H1 (cell line): Measurements from ENCODE around the gene JTB.

ENCODE experiments used
- CHD1 ChIP-seq: IDR thresholded peaks from 2 replicates; pipeline ENCODE4 v1.6.1; 2012; ENCODE audit warnings: low read depth, low read length, improper control_type of control experiment
- EP300 ChIP-seq, 2 experiments: IDR thresholded peaks; 1 replicate in 1 of 2; 2 replicates in 1 of 2; pipeline ENCODE4 v1.6.1; 2011 to 2012; ENCODE audit warnings: low read depth in 2 of 2, low read length in 2 of 2, mild to moderate bottlenecking in 2 of 2, borderline replicate concordance in 1 of 2, inconsistent platforms in 1 of 2, moderate library complexity in 1 of 2
- EZH2 ChIP-seq: fragments of 200-600 bp; sonication (generic); IDR thresholded peaks from 2 replicates; pipeline ENCODE4 v1.7.1; 2012; ENCODE audit warnings: low read depth, mild to moderate bottlenecking, moderate library complexity, low read length, inconsistent platforms; ENCODE audit not compliant: severe bottlenecking
- POLR2A ChIP-seq, 2 experiments: IDR thresholded peaks; 1 replicate in 1 of 2; 2 replicates in 1 of 2; pipeline ENCODE4 v1.6.1; 2011; ENCODE audit warnings: low read depth in 2 of 2, low read length in 2 of 2, mild to moderate bottlenecking in 2 of 2; ENCODE audit errors: control extremely low read depth in 1 of 2
- POLR2AphosphoS5 ChIP-seq: IDR thresholded peaks from 2 replicates; pipeline ENCODE4 v1.6.1; 2011; ENCODE audit warnings: low read depth, low read length
- SP4 ChIP-seq: IDR thresholded peaks from 2 replicates; pipeline ENCODE4 v1.6.1; 2012; ENCODE audit warnings: low read length, inconsistent platforms
- YY1 ChIP-seq: IDR thresholded peaks from 2 replicates; pipeline ENCODE4 v1.6.1; 2011; ENCODE audit warnings: low read depth, mild to moderate bottlenecking, low read length
- ZNF274 ChIP-seq: IDR thresholded peaks from 2 replicates; pipeline ENCODE4 v1.7.0; 2012; ENCODE audit warnings: low read length, borderline replicate concordance; ENCODE audit errors: extremely low read depth
- TF ChIP-seq, protein P1 (sequence below), 3 experiments: IDR thresholded peaks; 1 replicate in 2 of 3; 2 replicates in 1 of 3; pipeline versions ENCODE4 v1.5.1 to v1.6.1; 2011; ENCODE audit warnings: low read length in 3 of 3, mild to moderate bottlenecking in 3 of 3, inconsistent platforms in 2 of 3, low read depth in 1 of 3, moderate library complexity in 1 of 3; ENCODE audit not compliant: insufficient read depth in 1 of 3; ENCODE audit errors: control extremely low read depth in 1 of 3
- TF ChIP-seq, protein P2 (sequence below): IDR thresholded peaks from 2 replicates; pipeline ENCODE4 v1.6.1; 2012; ENCODE audit warnings: inconsistent platforms
- TF ChIP-seq, protein P3 (sequence below): IDR thresholded peaks from 2 replicates; pipeline ENCODE4 v1.6.1; 2011; ENCODE audit warnings: low read depth, mild to moderate bottlenecking, low read length; ENCODE audit not compliant: insufficient read depth
- TF ChIP-seq, protein P4 (sequence below): IDR thresholded peaks from 2 replicates; pipeline ENCODE4 v1.6.1; 2012; ENCODE audit warnings: low read length, inconsistent platforms

DNA sequence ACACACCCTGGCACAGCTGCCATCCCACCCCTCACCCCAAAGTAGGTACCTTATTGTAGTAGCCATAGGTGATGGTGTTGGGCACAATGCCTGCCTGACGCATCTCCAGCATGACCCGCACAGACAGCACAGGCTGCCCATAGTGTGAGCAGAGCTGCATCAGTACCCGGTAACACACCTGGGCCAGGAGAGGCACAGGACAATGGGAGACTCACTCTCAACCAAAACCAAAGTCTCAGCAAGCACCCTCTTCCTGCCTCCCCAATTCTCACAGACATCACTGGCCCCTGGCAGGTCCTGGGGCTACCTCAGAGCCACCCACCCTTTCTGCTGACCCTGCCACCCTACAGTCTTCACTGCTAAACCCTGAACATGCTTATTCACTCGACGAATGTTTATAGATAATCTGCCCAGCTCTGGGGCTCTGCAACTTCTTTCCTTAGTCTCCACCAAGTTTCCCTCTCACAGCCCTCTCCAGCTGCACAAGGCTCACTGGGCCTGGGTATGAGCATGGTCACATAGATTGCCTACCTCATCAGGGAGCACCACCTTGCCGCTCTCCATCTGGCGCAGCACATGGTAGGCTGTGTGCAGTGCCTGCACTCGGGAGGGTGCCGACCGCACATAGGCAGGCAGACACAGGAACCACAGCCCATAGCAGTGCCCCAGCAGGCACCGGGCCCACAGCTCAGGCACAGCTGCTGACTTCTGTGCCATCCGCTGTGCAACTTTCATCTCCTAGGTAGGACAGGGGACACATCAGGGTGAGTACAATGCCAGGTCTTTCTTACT, 41.3 kb downstream of the JTB start:
- TF ChIP-seq ZNF274: no peak
- TF ChIP-seq POLR2A (IDR thresholded peaks at IDR 0.05; ENCODE audit: control extremely low read depth in 1 of 2, low read depth in 2 of 2, low read length in 2 of 2): no peak
- TF ChIP-seq, protein P1, sequence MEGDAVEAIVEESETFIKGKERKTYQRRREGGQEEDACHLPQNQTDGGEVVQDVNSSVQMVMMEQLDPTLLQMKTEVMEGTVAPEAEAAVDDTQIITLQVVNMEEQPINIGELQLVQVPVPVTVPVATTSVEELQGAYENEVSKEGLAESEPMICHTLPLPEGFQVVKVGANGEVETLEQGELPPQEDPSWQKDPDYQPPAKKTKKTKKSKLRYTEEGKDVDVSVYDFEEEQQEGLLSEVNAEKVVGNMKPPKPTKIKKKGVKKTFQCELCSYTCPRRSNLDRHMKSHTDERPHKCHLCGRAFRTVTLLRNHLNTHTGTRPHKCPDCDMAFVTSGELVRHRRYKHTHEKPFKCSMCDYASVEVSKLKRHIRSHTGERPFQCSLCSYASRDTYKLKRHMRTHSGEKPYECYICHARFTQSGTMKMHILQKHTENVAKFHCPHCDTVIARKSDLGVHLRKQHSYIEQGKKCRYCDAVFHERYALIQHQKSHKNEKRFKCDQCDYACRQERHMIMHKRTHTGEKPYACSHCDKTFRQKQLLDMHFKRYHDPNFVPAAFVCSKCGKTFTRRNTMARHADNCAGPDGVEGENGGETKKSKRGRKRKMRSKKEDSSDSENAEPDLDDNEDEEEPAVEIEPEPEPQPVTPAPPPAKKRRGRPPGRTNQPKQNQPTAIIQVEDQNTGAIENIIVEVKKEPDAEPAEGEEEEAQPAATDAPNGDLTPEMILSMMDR (IDR thresholded peaks at IDR 0.05; ENCODE audit: control extremely low read depth in 1 of 3, insufficient read depth in 1 of 3, low read depth in 1 of 3, low read length in 3 of 3): no peak
- TF ChIP-seq POLR2AphosphoS5: no peak
- TF ChIP-seq, protein P2, sequence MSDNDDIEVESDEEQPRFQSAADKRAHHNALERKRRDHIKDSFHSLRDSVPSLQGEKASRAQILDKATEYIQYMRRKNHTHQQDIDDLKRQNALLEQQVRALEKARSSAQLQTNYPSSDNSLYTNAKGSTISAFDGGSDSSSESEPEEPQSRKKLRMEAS: no peak
- no peak for TF ChIP-seq EP300 (IDR thresholded peaks at IDR 0.05; ENCODE audit: borderline replicate concordance in 1 of 2, low read depth in 2 of 2, low read length in 2 of 2)
- no peak for TF ChIP-seq SP4
- TF ChIP-seq YY1: no peak
- no peak for TF ChIP-seq CHD1
- no peak for TF ChIP-seq EZH2
- TF ChIP-seq, protein P3, sequence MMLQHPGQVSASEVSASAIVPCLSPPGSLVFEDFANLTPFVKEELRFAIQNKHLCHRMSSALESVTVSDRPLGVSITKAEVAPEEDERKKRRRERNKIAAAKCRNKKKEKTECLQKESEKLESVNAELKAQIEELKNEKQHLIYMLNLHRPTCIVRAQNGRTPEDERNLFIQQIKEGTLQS: no peak
- TF ChIP-seq, protein P4, sequence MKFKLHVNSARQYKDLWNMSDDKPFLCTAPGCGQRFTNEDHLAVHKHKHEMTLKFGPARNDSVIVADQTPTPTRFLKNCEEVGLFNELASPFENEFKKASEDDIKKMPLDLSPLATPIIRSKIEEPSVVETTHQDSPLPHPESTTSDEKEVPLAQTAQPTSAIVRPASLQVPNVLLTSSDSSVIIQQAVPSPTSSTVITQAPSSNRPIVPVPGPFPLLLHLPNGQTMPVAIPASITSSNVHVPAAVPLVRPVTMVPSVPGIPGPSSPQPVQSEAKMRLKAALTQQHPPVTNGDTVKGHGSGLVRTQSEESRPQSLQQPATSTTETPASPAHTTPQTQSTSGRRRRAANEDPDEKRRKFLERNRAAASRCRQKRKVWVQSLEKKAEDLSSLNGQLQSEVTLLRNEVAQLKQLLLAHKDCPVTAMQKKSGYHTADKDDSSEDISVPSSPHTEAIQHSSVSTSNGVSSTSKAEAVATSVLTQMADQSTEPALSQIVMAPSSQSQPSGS: no peak
